Germinal center (tissue), 1 donor: Measurements from ENCODE around the gene TTC21A.

ENCODE experiments used
- DNase-seq: peaks from one replicate; pipeline ENCODE4 v3.0.0; 2012; ENCODE audit warnings: mixed read lengths, low spot score

Gene TTC21A

DNA sequence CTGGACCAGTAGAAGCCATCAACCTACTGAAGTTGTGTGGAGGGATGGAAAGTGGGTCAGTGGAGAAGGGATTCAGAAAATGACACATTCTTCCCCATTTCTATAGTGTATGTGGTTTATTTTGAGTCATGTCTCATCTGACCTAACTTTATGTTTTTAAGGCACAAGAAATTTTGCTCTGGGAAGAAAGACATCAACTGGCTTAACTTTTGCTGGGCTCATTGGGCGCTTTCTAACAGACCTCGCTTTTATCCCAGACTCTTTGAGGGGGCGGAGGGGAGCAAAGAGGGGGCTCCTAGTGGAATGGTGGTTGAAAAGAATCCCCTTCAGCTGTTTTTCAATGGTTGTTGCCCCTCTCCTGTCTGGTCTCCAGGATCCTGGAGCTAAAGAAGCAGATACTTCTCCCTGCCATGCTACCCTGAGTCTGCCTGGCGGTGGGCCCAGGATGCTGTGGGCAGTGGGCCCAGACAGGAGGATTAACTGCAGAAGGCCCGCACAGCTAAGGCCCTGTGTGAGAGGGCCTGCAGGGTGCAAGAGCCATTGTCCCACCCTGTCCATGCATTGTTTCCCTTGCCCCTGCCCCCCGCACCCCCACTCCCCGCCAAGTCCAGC, 31.4 kb downstream of the TTC21A start:
- DNase-seq: no peak

- DNase-seq: no peak
Observed at GRCh38 chr3:39139442-39139841, 32.0 kb downstream of the TTC21A start.

DNA sequence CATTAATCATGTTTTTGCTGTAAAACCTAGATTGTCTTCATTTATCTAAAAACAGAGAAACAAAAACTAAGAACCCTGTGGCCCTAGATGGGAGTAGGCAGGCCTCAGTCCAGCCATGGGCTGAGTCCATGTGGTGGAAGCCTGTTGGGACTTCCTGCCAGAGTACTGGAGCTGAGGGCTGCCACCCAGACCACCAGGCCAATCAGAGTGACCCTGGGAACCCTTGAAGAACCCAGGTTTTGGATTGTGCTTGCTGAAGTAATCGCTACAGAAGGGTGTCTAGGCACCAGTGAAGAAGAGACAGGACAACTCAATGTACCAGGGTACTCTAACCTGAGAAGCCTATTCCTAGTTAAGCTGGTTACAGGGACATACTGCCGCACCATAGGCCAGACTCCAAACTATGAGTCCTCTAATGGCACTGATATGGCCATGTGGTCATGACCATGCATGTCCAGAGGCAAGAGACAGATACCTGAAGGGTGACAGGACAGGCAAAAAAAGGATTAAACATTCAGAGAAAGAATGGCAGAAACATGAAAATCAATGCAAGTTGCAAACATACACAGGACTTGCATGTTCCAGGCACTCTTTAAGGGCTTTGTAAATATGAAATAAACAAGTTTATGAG, 33.0 kb downstream of the TTC21A start:
- no peak for DNase-seq

GRCh38 chr3:39141171-39141995, 33.9 kb downstream of the TTC21A start:
- DNase-seq: no peak

DNA sequence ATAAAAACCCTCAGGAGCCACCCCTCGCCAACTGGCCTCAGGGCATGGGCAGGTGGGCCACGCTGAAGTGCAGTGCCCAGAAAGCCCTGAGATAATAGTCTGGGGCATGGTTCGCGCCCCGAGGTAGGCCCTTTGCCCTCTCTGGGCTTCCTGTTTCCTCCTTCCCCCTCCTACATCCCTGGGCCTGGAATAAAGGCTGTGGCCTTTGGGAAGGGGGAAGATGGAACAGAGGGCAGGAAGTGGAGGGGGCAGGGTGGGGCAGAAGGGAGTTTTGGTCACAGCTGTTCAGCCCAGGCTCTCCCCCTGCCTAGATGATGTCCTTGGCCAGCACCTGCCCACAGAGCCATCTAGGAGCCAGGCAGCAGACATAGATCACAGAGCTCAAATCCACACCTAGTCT, 34.6 kb downstream of the TTC21A start:
- DNase-seq: no peak

GRCh38 chr3:39143051-39143885, 35.8 kb downstream of the TTC21A start:
- DNase-seq: no peak

DNA sequence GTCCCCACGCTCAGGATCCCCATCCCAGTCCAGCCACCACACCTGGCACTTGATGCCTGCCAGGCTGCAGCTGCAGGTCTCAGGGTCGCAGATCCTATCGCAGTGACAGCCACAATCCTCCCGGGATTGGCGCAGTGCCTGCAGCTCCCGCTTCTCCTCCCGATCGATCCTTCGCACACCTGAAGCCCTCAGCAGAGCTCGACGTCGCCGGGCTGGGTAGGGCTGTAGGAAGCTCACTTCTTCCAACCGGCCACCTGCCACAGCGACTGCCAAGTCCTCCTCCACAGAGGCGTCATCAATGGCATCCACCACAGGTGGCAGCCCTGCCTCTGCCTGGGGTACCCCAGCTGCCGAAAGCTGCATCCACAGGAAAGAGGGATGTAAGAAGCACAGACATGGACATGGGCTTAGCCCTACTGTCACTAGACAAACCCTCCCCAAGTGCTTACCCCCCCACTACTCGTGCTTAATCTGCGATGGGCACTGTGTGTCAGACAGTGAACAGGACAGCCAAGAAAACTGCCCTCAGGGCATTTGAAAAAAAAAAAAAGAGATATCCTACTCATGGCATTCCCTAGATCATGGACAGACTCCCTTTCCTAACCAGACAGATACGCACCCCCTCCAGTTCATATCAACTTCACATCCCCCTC, 36.7 kb downstream of the TTC21A start:
- DNase-seq: no peak

DNA sequence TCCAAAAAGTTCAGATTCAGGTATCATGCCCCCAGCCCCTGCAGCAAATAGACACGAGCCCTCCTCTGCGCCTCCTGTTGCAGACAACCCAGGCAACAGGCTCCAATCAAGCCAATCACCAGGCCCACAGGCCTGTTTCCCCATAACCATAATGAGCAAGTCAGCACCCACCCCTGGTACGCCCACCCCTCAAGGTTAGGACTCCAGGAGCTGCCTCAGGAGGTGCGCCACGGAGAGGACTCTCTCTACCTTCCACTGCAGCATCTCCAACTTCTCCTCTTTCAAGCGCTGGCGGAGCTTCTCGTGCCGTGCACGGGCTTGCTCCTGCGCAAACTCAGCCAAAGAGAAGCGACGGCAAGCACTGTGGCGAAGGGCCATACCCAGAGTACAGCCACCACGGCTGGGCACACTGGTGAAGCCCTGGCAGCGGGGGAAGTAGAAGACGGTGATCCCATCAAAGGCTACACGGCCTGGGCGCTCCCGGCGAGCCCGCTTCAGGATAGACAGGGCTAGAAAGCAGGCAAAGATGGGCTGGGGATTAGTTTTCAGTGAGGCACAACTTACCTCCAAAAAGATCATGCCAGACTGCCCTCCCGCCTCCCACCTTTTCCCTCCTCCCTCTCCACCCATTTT, 37.4 kb downstream of the TTC21A start:
- DNase-seq: no peak

DNA sequence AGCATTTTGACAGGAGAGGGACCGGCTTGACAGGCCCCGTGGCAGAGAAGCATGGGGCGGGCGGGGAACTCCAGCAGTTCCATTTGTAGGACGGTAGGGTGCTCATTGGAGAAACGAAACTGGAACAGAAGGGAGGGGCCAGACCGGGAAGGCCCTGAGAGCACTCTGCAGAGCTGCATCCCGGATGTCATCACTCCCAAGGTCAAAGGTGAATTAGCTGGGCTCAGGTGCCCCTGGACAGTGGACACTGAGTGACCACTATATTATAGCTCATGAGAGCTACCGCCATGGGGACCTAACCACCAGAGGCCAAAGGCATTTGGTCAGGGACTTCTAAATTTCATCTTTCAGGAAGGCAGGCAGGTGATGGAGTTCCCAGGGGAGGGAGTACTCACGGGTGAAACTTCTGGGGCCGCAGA, 38.6 kb downstream of the TTC21A start:
- no peak for DNase-seq

DNA sequence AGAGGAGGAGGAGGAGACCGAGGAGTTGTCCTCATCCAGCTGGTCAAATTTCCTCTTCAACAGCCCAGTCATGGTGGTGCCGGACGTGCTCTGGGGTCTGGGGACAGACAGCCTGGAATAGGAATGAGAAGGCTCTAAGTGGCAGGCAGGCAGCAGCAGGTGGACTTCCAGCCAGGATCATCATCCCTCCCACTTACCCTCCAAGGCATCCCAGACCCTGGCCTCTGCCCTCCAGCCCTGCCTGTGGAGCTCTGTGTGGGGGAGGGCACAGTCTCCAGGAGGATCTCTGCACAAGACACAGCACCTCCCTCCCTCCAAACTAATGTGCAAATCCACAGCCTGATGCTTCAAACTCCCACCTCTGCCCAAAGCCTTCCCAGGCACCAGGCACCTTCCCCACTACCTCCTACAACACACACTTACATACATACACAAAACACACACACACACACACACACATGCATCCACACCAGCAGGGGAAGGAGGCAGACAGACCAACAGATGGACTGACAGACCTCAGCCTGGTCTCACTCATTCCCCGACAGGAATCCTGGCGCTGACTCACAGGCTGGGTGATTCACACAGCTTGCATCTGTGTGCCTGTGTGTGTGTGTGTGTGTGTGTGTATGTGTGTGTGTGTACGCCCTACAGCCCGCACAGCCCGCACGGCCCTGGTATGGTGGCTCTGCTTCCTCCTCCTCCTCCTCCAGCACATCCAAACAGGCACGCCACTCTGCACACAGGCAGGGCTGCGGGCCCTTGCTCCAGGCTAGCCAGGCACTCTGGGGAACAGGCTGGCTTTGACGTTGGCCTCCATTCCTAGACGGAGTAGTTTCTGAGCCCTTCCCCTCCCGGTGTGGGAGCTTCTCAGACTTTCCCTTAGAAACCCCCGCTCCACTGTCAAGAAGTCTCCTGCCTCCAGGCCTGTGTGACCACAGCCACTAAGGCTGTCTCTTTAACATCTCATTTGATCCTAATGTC, 39.4 kb downstream of the TTC21A start:
- no peak for DNase-seq

GRCh38 chr3:39147711-39148434, 40.4 kb downstream of the TTC21A start:
- peak; percentile 52 for DNase-seq

- DNase-seq: no peak
Observed at GRCh38 chr3:39148435-39149058, 41.1 kb downstream of the TTC21A start.

- peak; percentile 46 for DNase-seq
Observed at GRCh38 chr3:39149059-39149455, 41.6 kb downstream of the TTC21A start.

- DNase-seq: no peak
Observed at GRCh38 chr3:39149498-39150147, 42.1 kb downstream of the TTC21A start.

DNA sequence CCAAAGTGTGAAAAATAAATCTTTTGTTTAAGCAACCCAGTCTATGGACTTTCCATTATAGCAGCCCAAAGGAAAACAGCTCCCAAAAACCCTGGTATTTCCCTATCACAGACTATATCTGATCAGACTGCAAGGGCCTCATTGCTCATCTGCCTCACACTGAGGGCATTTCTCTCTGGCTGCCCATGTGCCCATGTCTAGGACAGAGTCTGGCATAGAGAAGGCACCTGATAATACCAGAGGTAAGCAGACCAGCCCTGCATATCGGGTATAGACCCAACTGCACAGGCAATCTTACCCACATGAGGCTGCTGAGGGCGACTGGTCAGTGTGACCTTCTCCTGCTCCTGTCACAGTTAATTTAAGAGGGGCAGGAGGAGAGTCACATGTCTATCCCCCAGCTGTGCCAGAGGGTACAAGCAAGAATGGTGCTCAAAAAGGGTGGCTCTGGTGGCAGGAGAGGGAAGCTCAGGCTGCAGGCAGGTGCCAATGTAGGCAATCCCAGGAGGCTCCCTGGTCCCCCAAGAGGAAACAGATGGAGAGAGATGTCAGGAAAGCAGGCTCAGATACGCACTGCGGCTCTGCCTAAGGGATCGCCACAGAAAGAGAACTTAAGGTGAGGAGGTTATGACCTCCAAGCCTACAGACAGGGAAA, 42.8 kb downstream of the TTC21A start:
- DNase-seq: no peak

DNA sequence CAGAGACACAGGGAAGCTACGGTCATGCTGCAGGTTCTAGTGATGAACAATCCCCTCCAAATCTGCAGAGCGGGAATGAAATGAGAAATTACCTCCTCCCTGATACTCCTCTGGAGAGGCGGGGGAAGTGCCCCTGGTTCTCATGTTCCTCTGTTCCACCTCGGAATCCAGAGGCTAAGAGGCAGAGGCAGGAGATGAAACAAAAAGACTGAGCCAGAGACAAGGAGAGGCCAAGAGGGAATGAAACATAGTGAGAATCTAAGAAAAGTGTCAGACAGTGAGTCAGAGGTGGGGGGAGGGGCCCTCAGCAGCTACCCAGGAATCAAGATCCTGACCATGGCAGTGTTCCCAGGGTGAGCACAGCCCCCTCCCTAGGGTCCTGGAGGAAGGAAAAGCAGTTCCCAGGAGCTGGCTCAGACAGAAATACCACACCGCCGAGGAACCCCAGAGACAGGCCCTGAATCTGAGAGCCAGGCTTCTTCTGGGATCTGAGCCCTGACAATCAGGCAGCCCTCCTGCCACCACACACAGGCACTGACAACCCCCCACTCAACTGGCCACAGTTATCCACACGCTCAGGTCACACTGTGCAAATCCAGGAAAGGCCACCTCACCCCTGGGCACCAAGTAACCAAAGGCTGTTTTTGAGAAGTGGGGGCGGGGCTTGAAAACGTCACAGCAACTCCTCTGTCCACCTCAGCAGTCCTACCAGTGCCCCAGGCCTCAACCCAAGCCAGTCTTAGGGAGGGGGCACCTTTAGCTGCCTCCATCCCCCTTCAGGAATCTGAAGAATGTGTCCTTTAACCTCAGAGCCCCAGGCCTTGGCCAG, 43.5 kb downstream of the TTC21A start:
- DNase-seq: no peak

- no peak for DNase-seq
Observed at GRCh38 chr3:39153977-39154279, 46.4 kb downstream of the TTC21A start.
